Astrocyte (in vitro differentiated cells and primary cell): ENCODE results near the gene PRKD1. TPM values are rescaled to one million over a fixed set of nuclear protein-coding genes. Genes with fewer than 3 reads are reported as not detected.
"Not testable (repeated sequence)": the region's sequence is repeated elsewhere in the genome, so short reads cannot be mapped to it uniquely, and the experiment has no call there.

Experiments
- DNase-seq: peaks from one replicate; pipeline ENCODE4 v3.0.0-alpha.2; 2010; ENCODE audit warnings: low read depth
- FAIRE-seq: peaks from 2 replicates; lab custom pipeline; 2011; peaks lifted over from hg19 to GRCh38; lab: Jason Lieb, UNC
- H2AFZ ChIP-seq: 2 replicates; pipeline ENCODE4 v1.6.0; 2012; ENCODE audit warnings: low read depth, low read length, inconsistent platforms
- H3K27ac ChIP-seq: 2 replicates; pipeline ENCODE4 v1.5.1; 2011; ENCODE audit warnings: low read depth, low read length, inconsistent platforms
- H3K27me3 ChIP-seq: 2 replicates; pipeline ENCODE4 v1.6.0; 2011; ENCODE audit warnings: low read length, inconsistent platforms; ENCODE audit not compliant: insufficient read depth
- H3K36me3 ChIP-seq: 2 replicates; pipeline ENCODE4 v1.5.1; 2011; ENCODE audit warnings: low read length, inconsistent platforms; ENCODE audit not compliant: insufficient read depth
- H3K4me1 ChIP-seq: 2 replicates; pipeline ENCODE4 v1.5.1; 2011; ENCODE audit warnings: low read length, inconsistent platforms; ENCODE audit not compliant: insufficient read depth
- H3K4me2 ChIP-seq: 2 replicates; pipeline ENCODE4 v1.6.0; 2012; ENCODE audit warnings: low read length, inconsistent platforms
- H3K4me3 ChIP-seq: 2 replicates; pipeline ENCODE4 v1.5.1; 2011; ENCODE audit warnings: low read depth, mild to moderate bottlenecking, low read length, inconsistent platforms; ENCODE audit not compliant: insufficient read depth
- H3K79me2 ChIP-seq: 2 replicates; pipeline ENCODE4 v1.6.0; 2012; ENCODE audit warnings: mild to moderate bottlenecking, low read length, inconsistent platforms; ENCODE audit not compliant: insufficient read depth
- H3K9ac ChIP-seq: 2 replicates; pipeline ENCODE4 v1.6.0; 2012; ENCODE audit warnings: mild to moderate bottlenecking, low read length, inconsistent platforms
- H3K9me3 ChIP-seq: 2 replicates; pipeline ENCODE4 v1.5.1; 2012; ENCODE audit warnings: low read depth, mild to moderate bottlenecking, low read length, inconsistent platforms; ENCODE audit not compliant: insufficient read depth
- H4K20me1 ChIP-seq: 2 replicates; pipeline ENCODE4 v1.6.0; 2012; ENCODE audit warnings: low read length, inconsistent platforms; ENCODE audit not compliant: insufficient read depth
- H3K27ac Mint-ChIP-seq: one replicate; pipeline ENCODE4 v1.8.0; 2021; ENCODE audit warnings: mild to moderate bottlenecking, mixed read lengths; ENCODE audit not compliant: unreplicated experiment
- H3K27me3 Mint-ChIP-seq: one replicate; pipeline ENCODE4 v1.8.0; 2021; ENCODE audit warnings: low read depth, mixed read lengths; ENCODE audit not compliant: unreplicated experiment
- H3K36me3 Mint-ChIP-seq: one replicate; pipeline ENCODE4 v1.8.0; 2021; ENCODE audit warnings: low read depth, mixed read lengths; ENCODE audit not compliant: unreplicated experiment
- H3K4me1 Mint-ChIP-seq: one replicate; pipeline ENCODE4 v1.8.0; 2021; ENCODE audit warnings: low read depth, mixed read lengths; ENCODE audit not compliant: unreplicated experiment
- H3K4me3 Mint-ChIP-seq: one replicate; pipeline ENCODE4 v1.8.0; 2021; ENCODE audit warnings: mild to moderate bottlenecking, moderate library complexity, mixed read lengths; ENCODE audit not compliant: unreplicated experiment
- H3K9me3 Mint-ChIP-seq: one replicate; pipeline ENCODE4 v1.8.0; 2021; ENCODE audit warnings: mild to moderate bottlenecking, mixed read lengths; ENCODE audit not compliant: unreplicated experiment
- EZH2 ChIP-seq: IDR thresholded peaks from 2 replicates; pipeline ENCODE4 v1.6.1; 2012; ENCODE audit warnings: mild to moderate bottlenecking, low read length, inconsistent platforms; ENCODE audit not compliant: insufficient read depth
- total RNA-seq: library from RNA; stranded (reverse); gene quantifications from 2 replicates; pipeline ENCODE4 v1.2.1, GENCODE V29; 2021
- TF ChIP-seq, protein P1 (sequence below): IDR thresholded peaks from 2 replicates; pipeline ENCODE4 v1.5.1; 2011; ENCODE audit warnings: low read depth, mild to moderate bottlenecking, inconsistent platforms, low read length, moderate library complexity; ENCODE audit not compliant: insufficient read depth

PRKD1 gene
- total RNA-seq, 1 donor from 2014 or later, result 5.9 TPM

DNA sequence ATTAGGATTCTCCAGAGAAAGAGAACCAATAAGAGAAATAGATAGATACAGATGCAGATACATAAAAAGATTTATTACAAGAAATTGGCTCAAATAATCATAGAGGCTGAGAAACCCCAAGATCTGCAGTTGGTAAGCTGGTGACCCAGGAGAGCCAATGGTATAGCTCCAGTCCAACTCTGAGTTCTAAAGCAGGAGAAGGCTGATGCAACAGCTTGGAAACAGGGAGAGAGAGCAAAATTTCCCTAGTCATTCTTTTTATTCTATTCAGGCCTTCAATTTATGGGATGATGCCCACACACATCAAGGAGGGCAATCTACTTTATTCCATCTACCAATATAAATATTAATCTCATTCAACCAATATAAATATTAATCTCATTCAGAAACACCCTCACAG, 218.2 kb downstream of the PRKD1 start:
- no peak for DNase-seq
- H3K4me1 Mint-ChIP-seq, result no peaks in the 10 kb centered on the region

DNA sequence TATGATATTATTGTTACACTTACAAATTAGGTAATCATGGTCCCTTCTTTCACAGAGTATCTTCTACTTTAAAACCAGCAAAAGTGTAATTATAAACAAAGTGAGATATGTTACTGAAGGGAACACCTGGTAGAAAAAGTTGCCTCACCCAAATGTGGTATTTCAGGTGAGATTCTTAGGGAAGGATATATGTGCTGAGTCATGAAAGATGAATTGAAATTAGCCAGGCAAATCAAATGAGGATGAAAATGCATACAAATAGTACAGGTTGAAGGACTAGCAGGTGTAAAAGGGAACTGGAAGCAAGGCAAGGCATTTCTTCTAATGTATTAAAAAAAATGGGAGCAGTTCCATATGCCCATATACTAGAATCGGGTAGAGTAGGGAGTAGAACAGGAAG, 220.9 kb downstream of the PRKD1 start:
- Histone ChIP-seq H3K4me3 (no peak overlapping the region), H3K79me2 (no peaks in the 10 kb centered on the region), H3K4me2 (no peak overlapping the region), H3K9me3 (no peaks in the 10 kb centered on the region), H3K4me1 (no peaks in the 10 kb centered on the region), H3K27ac (no peak overlapping the region), H2AFZ (no peak overlapping the region), H3K9ac (no peak overlapping the region), H4K20me1 (no peaks in the 10 kb centered on the region), H3K27me3 (no peaks in the 10 kb centered on the region), H3K36me3 (no peaks in the 10 kb centered on the region)
- no peaks in the 10 kb centered on the region for H3K36me3 Mint-ChIP-seq
- H3K4me3 Mint-ChIP-seq, result no peak overlapping the region
- FAIRE-seq (no peak), DNase-seq (no peak)
- H3K27ac Mint-ChIP-seq, result no peak overlapping the region
- peaks cover 2% of the 10 kb centered on the region for H3K4me1 Mint-ChIP-seq
- no peaks in the 10 kb centered on the region for H3K9me3 Mint-ChIP-seq
- H3K27me3 Mint-ChIP-seq, result no peaks in the 10 kb centered on the region
- TF ChIP-seq, protein P1, sequence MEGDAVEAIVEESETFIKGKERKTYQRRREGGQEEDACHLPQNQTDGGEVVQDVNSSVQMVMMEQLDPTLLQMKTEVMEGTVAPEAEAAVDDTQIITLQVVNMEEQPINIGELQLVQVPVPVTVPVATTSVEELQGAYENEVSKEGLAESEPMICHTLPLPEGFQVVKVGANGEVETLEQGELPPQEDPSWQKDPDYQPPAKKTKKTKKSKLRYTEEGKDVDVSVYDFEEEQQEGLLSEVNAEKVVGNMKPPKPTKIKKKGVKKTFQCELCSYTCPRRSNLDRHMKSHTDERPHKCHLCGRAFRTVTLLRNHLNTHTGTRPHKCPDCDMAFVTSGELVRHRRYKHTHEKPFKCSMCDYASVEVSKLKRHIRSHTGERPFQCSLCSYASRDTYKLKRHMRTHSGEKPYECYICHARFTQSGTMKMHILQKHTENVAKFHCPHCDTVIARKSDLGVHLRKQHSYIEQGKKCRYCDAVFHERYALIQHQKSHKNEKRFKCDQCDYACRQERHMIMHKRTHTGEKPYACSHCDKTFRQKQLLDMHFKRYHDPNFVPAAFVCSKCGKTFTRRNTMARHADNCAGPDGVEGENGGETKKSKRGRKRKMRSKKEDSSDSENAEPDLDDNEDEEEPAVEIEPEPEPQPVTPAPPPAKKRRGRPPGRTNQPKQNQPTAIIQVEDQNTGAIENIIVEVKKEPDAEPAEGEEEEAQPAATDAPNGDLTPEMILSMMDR, result no peak
- TF ChIP-seq EZH2, result no peak

More for the DNA sequence above, 218.2 kb downstream of the PRKD1 start:
- Histone ChIP-seq H3K4me3 (no peak overlapping the region), H4K20me1 (no peaks in the 10 kb centered on the region), H3K36me3 (no peaks in the 10 kb centered on the region), H3K4me2 (no peak overlapping the region), H3K9ac (no peak overlapping the region), H3K4me1 (no peaks in the 10 kb centered on the region), H3K27me3 (no peaks in the 10 kb centered on the region), H3K9me3 (no peaks in the 10 kb centered on the region), H3K79me2 (no peaks in the 10 kb centered on the region), H2AFZ (no peak overlapping the region), H3K27ac (no peak overlapping the region)
- no peak for TF ChIP-seq EZH2
- TF ChIP-seq, protein P1, result no peak
- Mint-ChIP-seq H3K27ac (peak overlapping the region; percentile 60), H3K9me3 (no peaks in the 10 kb centered on the region), H3K27me3 (no peaks in the 10 kb centered on the region), H3K36me3 (no peaks in the 10 kb centered on the region), H3K4me3 (no peak overlapping the region)
- FAIRE-seq, result no peak

DNA sequence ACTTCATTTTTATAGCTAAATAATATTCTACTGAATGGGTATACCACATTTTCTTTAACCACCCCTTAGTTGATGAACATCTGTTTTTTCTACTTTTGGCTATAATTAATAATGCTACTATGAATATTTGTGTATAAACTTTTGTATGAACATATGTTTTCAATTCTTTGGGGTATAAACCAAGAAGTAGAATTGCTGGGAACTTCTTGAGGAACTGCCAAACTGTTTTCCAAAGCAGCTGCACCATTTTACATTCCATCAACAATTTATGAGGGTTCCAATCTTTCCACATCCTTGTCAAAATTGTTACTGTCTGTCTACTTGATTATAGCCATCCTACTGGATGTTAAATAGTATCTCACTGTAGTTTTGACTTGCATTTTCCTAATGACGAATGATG, 221.8 kb downstream of the PRKD1 start:
- no peak overlapping the region for H3K4me2 ChIP-seq
- Mint-ChIP-seq H3K27ac (no peak overlapping the region), H3K27me3 (no peaks in the 10 kb centered on the region), H3K4me1 (peaks cover 2% of the 10 kb centered on the region), H3K36me3 (no peaks in the 10 kb centered on the region), H3K4me3 (no peak overlapping the region), H3K9me3 (no peaks in the 10 kb centered on the region)
- H3K36me3 ChIP-seq, result no peaks in the 10 kb centered on the region
- TF ChIP-seq, protein P1, result no peak
- no peak for TF ChIP-seq EZH2
- no peaks in the 10 kb centered on the region for H3K27me3 ChIP-seq
- H2AFZ ChIP-seq, result no peak overlapping the region
- no peaks in the 10 kb centered on the region for H3K79me2 ChIP-seq
- no peaks in the 10 kb centered on the region for H3K9me3 ChIP-seq
- H4K20me1 ChIP-seq, result no peaks in the 10 kb centered on the region
- H3K4me3 ChIP-seq, result no peak overlapping the region
- FAIRE-seq, result no peak
- no peaks in the 10 kb centered on the region for H3K4me1 ChIP-seq
- H3K27ac ChIP-seq, result no peak overlapping the region
- no peak overlapping the region for H3K9ac ChIP-seq
- no peak for DNase-seq

DNA sequence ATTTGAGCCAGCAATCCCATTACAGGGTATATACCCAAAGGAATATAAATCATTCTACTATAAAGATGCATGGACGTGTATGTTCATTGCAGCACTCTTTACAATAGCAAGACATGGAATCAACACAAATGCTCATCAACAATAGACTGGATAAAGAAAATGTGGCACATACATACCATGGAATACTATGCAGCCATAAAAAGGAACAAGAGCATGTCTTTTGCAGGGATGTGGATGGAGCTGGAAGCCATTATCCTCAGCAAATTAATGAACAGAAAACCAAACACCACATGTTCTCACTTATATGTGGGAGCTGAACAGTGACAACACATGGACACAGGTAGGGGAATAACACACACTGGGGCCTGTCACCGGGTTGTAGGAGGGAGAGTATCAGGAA, 238.1 kb downstream of the PRKD1 start:
- not testable (repeated sequence) for H3K9me3 ChIP-seq, H3K4me3 Mint-ChIP-seq, H4K20me1 ChIP-seq, H3K9me3 Mint-ChIP-seq, H3K4me3 ChIP-seq, H3K9ac ChIP-seq, H3K27me3 Mint-ChIP-seq, H3K27me3 ChIP-seq, H3K4me2 ChIP-seq, H3K79me2 ChIP-seq, H2AFZ ChIP-seq, H3K4me1 Mint-ChIP-seq, FAIRE-seq, H3K4me1 ChIP-seq, H3K27ac Mint-ChIP-seq, H3K36me3 Mint-ChIP-seq, H3K27ac ChIP-seq, DNase-seq, H3K36me3 ChIP-seq
